ENCODE data around the gene TENM4.
A peak's percentile ranks its signal among the peaks of the same experiment; 100 is the strongest.

Gene TENM4

DNA sequence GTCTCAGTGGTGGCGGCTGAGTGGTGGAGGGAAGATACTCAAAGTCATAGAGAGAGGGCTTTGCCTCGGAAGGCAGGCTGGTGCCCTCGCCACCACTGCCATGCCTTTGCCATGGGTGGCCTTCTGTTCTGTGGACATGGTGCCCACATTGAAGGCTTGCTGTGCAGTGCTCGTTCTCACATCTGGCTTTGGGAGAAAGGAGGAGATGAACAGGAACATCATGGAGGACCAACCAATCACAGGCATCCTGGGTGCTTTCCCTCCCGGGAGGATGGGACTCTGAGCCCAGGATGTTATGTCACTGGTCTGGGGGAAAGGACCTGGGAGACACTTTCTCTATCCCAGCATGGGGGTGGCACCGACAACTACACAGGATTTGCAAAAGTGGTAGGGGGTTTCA is 783.8 kb downstream of the TENM4 start:
- H3K9me3 Mint-ChIP-seq: no peaks in the 10 kb centered on the region
- no peak overlapping the region for H3K4me3 Mint-ChIP-seq
- no peaks in the 10 kb centered on the region for H3K36me3 Mint-ChIP-seq (ENCODE audit: insufficient read depth)
- H3K27me3 Mint-ChIP-seq: peaks cover 14% of the 10 kb centered on the region
- ATAC-seq (replicated peaks; ENCODE audit: extremely low read depth, poor library complexity, severe bottlenecking) (no peak), DNase-seq (ENCODE audit: low spot score in 2 of 2) (no peak)
- H3K4me1 Mint-ChIP-seq: no peaks in the 10 kb centered on the region
- H3K27ac Mint-ChIP-seq (ENCODE audit: low read depth): no peak overlapping the region

DNA sequence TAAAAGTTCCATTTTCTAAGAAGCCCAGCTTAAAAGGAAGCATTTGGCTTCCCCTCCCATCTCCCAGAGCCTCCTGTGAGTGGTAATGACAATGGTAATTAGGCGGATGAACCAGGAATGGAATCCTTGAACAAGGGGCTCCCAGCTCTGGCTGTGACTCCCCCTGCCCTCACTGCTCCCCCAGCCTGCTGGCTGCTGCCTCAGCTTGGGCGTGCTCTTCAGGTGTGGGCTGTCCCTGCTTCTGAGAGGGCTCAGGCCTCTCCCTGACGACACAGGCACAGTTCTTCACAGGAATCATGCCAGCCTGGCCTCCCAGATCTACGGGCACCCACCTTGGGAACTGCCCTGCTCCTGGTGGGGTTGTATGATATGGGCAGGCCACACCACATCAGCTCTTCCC is 784.5 kb downstream of the TENM4 start:
- H3K27ac Mint-ChIP-seq (ENCODE audit: low read depth): no peak overlapping the region
- no peak overlapping the region for H3K4me3 Mint-ChIP-seq
- H3K36me3 Mint-ChIP-seq (ENCODE audit: insufficient read depth): no peaks in the 10 kb centered on the region
- DNase-seq (ENCODE audit: low spot score in 2 of 2): no peak
- H3K4me1 Mint-ChIP-seq: no peaks in the 10 kb centered on the region
- no peaks in the 10 kb centered on the region for H3K9me3 Mint-ChIP-seq
- H3K27me3 Mint-ChIP-seq: peaks cover 20% of the 10 kb centered on the region
- ATAC-seq (replicated peaks; ENCODE audit: extremely low read depth, poor library complexity, severe bottlenecking): no peak

DNA sequence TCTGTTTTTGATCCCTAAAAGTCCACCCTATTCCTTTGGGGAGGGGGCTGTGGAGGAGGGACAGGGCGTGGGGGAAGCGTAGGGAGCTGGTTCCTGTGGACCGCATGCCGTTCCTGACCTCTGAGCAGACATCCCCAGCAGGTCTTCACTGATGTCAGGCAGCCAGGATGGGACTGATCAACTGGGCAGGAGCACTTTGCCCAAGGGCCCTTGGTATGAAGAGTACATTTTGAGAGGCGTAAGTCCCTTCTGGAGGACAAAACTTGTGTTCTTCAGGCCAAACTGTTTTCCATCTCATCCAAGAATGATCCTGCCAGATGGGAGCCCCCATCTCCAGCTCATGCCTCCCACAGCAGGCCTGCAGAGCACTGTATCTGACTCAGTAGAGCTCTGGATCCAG is 785.3 kb downstream of the TENM4 start:
- Mint-ChIP-seq H3K4me1 (no peaks in the 10 kb centered on the region), H3K36me3 (ENCODE audit: insufficient read depth) (no peaks in the 10 kb centered on the region), H3K4me3 (no peak overlapping the region), H3K9me3 (no peaks in the 10 kb centered on the region), H3K27me3 (peaks cover 28% of the 10 kb centered on the region), H3K27ac (ENCODE audit: low read depth) (no peak overlapping the region)
- ATAC-seq (replicated peaks; ENCODE audit: extremely low read depth, poor library complexity, severe bottlenecking) (no peak), DNase-seq (ENCODE audit: low spot score in 2 of 2) (no peak)

DNA sequence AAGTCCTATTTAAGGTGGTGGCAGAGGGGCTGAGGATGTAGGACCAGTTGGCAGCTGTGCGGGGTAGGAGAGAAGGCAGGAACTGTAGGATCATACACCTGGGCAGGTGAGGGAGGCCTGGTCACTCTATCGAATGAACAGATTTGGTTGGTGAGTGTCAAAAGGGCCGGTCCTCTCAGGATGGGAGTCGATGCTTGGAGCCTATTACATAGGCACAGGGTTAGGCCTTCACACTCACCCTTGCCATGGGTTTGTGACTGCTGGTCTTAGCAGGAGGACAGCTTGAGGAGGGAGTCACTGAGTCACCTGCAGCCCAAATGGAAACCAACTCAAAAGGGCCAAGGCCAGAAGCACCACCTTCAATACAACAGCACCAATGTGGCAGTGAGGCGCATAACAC is 786.0 kb downstream of the TENM4 start:
- no peak for ATAC-seq (replicated peaks; ENCODE audit: extremely low read depth, poor library complexity, severe bottlenecking)
- Mint-ChIP-seq H3K4me3 (no peak overlapping the region), H3K9me3 (no peaks in the 10 kb centered on the region), H3K27ac (ENCODE audit: low read depth) (no peak overlapping the region), H3K27me3 (peaks cover 35% of the 10 kb centered on the region), H3K36me3 (ENCODE audit: insufficient read depth) (no peaks in the 10 kb centered on the region), H3K4me1 (no peaks in the 10 kb centered on the region)
- no peak for DNase-seq (ENCODE audit: low spot score in 2 of 2)

DNA sequence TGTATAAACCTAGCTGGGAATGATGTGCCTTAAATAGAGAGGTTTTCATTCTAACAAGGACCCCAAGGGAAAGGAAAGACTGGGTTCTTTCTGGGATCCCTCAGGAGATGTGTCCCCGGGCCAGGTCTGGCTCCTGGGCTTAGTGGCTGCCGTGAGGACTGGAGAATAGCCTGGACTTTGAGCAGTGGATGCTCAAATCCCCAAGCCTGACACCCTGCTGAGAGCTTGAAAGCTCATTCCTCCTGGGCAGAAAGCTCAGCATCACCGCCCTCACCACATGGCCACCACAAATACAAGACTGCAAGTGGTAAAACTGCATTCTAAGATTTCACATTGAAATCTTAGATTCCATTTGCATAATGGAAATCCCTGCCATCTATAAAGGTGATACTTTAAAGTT is 786.8 kb downstream of the TENM4 start:
- Mint-ChIP-seq H3K27me3 (peaks cover 43% of the 10 kb centered on the region), H3K4me3 (no peak overlapping the region)

DNA sequence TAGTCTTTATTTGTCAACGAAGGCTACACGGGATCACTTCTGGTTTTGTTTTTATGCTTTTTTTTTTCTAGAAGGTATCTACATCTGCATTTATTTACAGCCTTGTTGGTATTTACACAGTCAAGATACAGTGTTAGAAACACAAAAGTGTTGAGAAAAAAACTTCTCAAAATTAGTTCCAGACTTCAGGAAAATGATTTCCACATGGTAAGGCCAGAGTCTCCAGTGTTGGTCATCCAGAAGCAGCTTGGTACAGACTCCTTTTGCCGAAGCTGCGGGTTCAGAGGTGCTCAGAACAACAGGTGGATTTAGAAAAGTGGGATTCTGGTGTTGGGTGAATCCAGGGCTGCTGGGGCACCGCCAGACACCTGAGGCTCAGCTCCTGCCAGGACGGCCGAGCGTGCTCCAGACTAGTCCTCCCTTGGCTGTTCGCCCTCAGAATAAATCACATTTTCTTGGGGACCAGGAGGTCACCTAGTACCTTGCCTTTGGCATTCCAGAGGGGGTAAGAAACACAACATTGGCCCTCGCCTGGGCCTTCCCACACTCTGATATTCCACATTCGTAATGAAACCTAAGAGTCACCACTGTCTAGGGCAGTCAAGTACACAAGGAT is 787.4 kb downstream of the TENM4 start:
- H3K9me3 Mint-ChIP-seq: no peaks in the 10 kb centered on the region
- ATAC-seq (replicated peaks; ENCODE audit: extremely low read depth, poor library complexity, severe bottlenecking): no peak
- no peak overlapping the region for H3K4me3 Mint-ChIP-seq
- peaks cover 46% of the 10 kb centered on the region for H3K27me3 Mint-ChIP-seq
- DNase-seq (ENCODE audit: low spot score in 2 of 2): no peak
- H3K4me1 Mint-ChIP-seq: no peaks in the 10 kb centered on the region
- no peak overlapping the region for H3K27ac Mint-ChIP-seq (ENCODE audit: low read depth)
- H3K36me3 Mint-ChIP-seq (ENCODE audit: insufficient read depth): no peaks in the 10 kb centered on the region

More for the DNA sequence above, 786.8 kb downstream of the TENM4 start:
- H3K9me3 Mint-ChIP-seq: no peaks in the 10 kb centered on the region
- no peak for DNase-seq (ENCODE audit: low spot score in 2 of 2)
- no peak for ATAC-seq (replicated peaks; ENCODE audit: extremely low read depth, poor library complexity, severe bottlenecking)
- H3K27ac Mint-ChIP-seq (ENCODE audit: low read depth): no peak overlapping the region
- no peaks in the 10 kb centered on the region for H3K36me3 Mint-ChIP-seq (ENCODE audit: insufficient read depth)
- no peaks in the 10 kb centered on the region for H3K4me1 Mint-ChIP-seq

DNA sequence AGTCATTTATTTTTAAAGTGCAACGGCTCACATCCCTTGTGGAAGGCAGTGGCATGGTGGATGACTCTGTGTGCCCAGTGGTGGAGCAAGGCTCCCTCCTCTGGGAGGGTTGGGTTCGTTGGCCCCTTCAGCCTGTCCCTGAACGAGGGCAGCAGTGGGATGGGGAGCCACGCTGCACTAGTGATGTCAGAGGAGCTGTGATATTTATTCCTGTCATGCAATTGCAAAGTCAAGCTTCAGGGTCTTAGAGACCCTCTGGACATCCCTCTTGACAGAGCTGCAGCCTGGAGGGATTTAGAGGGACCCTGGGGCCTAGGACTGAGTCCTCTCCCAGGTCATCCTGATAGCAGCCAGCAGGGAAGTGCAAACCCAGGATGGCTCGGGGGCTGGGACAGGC is 788.0 kb downstream of the TENM4 start:
- Mint-ChIP-seq H3K27ac (ENCODE audit: low read depth) (no peak overlapping the region), H3K4me1 (no peaks in the 10 kb centered on the region), H3K36me3 (ENCODE audit: insufficient read depth) (no peaks in the 10 kb centered on the region)

DNA sequence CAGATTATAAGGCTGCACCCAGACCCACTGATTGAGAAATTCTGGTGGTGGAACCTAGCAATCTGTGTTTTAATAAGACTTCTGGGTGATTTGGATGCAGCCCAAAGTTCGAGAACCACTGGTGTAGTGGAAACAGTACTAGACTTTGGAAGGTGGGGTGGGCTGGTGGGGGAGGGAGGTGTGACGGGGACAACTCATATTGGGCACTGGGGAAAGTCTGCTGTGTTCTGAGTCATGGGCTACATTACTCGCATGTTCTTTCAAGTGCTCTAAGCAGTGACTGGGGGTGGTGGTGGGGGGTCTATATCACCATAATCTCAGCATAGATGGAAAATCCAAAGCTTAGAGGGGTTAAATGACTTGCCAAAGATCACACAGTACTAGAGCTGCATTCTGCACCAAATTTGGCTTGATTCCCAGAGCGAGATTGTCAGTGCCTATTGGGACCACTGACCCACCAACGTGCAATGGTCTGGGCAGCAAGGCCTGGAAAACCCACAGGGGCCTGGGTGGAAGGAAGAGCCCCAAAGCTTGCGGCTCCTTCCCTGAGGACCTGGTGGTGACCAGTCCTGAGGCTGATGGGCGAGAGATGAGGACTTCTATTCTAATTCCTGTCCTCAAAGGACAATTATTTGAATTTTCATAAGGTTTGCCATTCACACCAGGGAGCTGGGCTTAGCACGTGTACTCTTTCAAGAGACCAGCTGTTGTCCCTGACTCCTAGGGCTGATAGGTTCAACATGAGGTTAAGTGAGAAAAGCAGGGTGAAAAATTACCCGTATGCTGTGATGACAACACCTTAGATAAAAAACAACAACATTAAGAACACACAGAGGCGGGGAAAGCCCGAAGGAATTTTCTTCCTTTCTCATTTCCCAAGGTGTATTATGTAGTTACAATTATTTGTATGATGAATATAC is 788.6 kb downstream of the TENM4 start:
- Mint-ChIP-seq H3K27ac (ENCODE audit: low read depth) (no peak overlapping the region), H3K27me3 (peaks cover 41% of the 10 kb centered on the region), H3K36me3 (ENCODE audit: insufficient read depth) (no peaks in the 10 kb centered on the region), H3K9me3 (no peaks in the 10 kb centered on the region), H3K4me1 (no peaks in the 10 kb centered on the region), H3K4me3 (no peak overlapping the region)
- DNase-seq (ENCODE audit: low spot score in 2 of 2) (peak in 1 of 2 donors; percentile 3), ATAC-seq (replicated peaks; ENCODE audit: extremely low read depth, poor library complexity, severe bottlenecking) (no peak)

More for the DNA sequence above, 788.0 kb downstream of the TENM4 start:
- no peak for ATAC-seq (replicated peaks; ENCODE audit: extremely low read depth, poor library complexity, severe bottlenecking)
- Mint-ChIP-seq H3K27me3 (peaks cover 41% of the 10 kb centered on the region), H3K9me3 (no peaks in the 10 kb centered on the region), H3K4me3 (no peak overlapping the region)
- peak in 1 of 2 donors; percentile 6 for DNase-seq (ENCODE audit: low spot score in 2 of 2)

DNA sequence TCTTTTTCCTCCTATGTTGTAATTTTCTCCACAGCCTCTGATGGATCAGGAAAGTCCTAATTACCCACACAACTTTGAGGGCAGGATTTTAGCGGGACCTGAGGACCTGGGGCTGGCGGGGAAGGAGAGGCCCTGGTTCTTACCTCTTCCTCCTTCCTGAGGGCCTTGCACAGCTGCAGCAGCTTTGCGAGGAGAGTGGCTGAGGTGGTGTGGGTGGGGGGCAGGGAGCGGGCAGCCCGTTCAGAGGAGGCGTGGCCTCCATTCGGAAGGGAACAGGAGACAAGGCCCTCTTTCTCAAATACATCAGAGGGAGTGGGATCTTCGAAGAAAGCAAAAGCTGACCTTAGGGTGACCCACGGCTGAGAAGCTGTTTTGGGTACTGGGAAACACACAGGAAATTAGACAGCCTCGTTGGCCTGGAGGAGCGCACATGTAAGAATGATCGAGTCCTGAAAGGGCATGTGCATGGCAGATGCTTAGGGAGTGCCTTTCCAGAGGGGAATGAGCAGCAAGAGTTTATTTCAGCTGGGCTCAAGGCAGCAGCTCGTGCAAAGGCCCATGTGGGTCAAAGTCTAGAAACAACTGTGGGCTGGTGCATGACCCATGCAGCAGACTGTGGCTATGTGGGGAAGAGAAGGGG is 789.6 kb downstream of the TENM4 start:
- Mint-ChIP-seq H3K36me3 (ENCODE audit: insufficient read depth) (no peaks in the 10 kb centered on the region), H3K9me3 (no peaks in the 10 kb centered on the region), H3K27me3 (peaks cover 51% of the 10 kb centered on the region), H3K27ac (ENCODE audit: low read depth) (no peak overlapping the region), H3K4me1 (no peaks in the 10 kb centered on the region), H3K4me3 (no peak overlapping the region)
- DNase-seq (ENCODE audit: low spot score in 2 of 2) (peak in 1 of 2 donors; percentile 1), ATAC-seq (replicated peaks; ENCODE audit: extremely low read depth, poor library complexity, severe bottlenecking) (no peak)

DNA sequence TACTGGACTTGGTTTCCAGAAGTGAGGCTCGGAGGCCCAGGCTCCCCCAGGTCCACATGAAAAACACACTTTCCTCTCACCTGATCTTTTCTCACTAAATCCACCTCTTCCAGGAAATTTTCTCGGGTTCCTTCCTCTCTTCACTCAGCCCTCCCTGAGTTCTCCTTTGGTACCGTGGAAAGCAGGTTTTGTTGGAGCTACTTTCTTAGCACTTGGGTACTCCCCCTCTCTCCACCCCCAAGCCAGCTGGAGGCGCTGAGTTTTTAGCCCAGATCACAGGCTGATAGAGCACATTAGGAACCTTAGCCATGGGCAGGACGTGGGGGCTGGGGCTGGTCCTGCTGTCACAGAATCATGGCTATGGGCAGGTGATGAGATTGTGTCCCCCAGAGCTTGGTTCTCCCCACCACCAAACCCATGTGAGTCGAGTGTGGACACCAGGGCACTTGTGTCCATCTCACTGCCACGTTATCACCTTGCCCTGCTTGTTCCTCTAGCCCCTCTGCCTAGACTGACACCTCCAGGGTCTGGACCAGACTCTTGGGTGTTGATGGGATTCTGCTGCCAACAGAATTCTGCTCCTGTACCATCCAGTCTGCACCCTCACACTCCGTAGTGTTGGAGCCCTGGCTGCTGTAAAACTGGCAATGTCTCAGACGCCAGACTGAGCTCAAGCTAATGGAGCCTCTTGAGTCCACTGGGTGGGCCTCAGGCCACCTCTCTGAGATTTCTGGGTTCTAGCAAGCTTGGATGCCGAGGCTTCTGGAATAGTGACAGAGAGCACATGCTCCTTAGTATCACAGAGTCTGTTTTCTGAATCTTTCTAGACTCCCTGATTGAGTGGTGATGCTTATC is 791.2 kb downstream of the TENM4 start:
- peak in 1 of 2 donors; percentile 4 for DNase-seq (ENCODE audit: low spot score in 2 of 2)
- peaks cover 9% of the 10 kb centered on the region for H3K4me1 Mint-ChIP-seq

DNA sequence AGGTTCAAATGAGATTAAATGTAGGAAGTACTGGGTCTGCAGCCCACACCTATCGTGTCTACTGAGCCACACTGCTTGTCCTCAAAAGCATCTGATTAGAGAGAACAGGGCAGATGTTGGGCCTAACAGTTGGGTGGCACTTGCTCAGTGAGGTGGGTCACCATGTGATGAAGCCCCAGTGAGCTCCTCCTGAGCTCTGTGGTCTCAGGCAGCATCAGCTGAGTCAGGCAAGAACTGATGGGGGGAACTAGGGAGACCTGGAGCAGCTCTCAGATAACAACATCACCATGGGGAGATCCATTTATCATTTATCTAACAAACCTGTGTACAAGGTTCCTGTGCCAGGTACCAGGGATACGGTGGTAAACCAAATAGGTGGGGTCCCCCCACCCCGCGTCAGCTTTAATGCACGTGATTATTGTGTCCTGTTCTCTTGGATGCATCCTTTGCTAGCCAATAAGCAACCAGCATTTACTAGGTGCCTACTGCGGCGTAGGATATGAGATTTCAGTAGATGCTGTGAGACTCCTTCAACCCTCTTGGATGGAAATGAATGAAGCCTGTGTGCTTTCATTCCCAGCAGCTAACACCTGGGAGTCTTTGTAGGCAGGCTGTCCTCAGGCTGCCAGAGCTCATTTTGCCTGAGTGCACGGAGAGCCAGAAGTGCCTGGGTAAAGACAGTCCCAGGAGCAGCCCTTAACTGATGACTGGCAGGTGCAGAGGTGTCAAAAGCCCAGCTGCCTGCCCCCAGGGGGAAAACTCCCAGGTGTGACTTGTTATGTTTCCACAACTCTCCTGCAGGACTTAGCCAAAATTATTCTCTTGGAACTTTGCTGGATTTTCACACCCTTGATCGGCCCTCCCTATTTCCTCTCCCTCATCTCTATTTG is 792.6 kb downstream of the TENM4 start:
- no peak for ATAC-seq (replicated peaks; ENCODE audit: extremely low read depth, poor library complexity, severe bottlenecking)
- Mint-ChIP-seq H3K4me3 (no peak overlapping the region), H3K9me3 (no peaks in the 10 kb centered on the region), H3K4me1 (peaks cover 9% of the 10 kb centered on the region), H3K36me3 (ENCODE audit: insufficient read depth) (no peaks in the 10 kb centered on the region), H3K27ac (ENCODE audit: low read depth) (no peak overlapping the region), H3K27me3 (peaks cover 55% of the 10 kb centered on the region)
- peak in 1 of 2 donors; percentile 3 for DNase-seq (ENCODE audit: low spot score in 2 of 2)

More for the DNA sequence above, 791.2 kb downstream of the TENM4 start:
- no peaks in the 10 kb centered on the region for H3K36me3 Mint-ChIP-seq (ENCODE audit: insufficient read depth)
- no peak for ATAC-seq (replicated peaks; ENCODE audit: extremely low read depth, poor library complexity, severe bottlenecking)
- H3K4me3 Mint-ChIP-seq: no peak overlapping the region
- no peaks in the 10 kb centered on the region for H3K9me3 Mint-ChIP-seq
- H3K27me3 Mint-ChIP-seq: peaks cover 55% of the 10 kb centered on the region
- H3K27ac Mint-ChIP-seq (ENCODE audit: low read depth): no peak overlapping the region

Measured in central memory CD8-positive, alpha-beta T cell (primary cell).